Calu3 (cell line): ENCODE results near the gene XCL1. TPM values are rescaled to one million over a fixed set of nuclear protein-coding genes. Genes with fewer than 3 reads are reported as not detected.

Source experiments
- BruUV-seq: library from RNA; stranded (reverse); fragments of 400-500 nt; replicated peaks from 2 replicates; lab custom pipeline; 2021; lab: Mats Ljungman, UMichigan
- CTCF ChIA-PET: fragments of 300-600 bp; sonication (Branson Sonifier 250); formaldehyde crosslinking; loops from one replicate; lab custom pipeline; 2022; ENCODE audit warnings: antibody characterized with exemption; lab: Charles Lee
- DNase-seq: peaks from one replicate; pipeline ENCODE4 v3.0.0; 2022
- H3K27ac Mint-ChIP-seq: one replicate; pipeline ENCODE4 v1.8.0; 2022; ENCODE audit warnings: mixed read lengths; ENCODE audit not compliant: unreplicated experiment
- H3K27me3 Mint-ChIP-seq: one replicate; pipeline ENCODE4 v1.8.0; 2022; ENCODE audit warnings: mixed read lengths; ENCODE audit not compliant: unreplicated experiment
- H3K36me3 Mint-ChIP-seq: one replicate; pipeline ENCODE4 v1.8.0; 2022; ENCODE audit warnings: mild to moderate bottlenecking, moderate library complexity, mixed read lengths; ENCODE audit not compliant: insufficient read depth, unreplicated experiment
- H3K4me1 Mint-ChIP-seq: one replicate; pipeline ENCODE4 v1.8.0; 2022; ENCODE audit warnings: mild to moderate bottlenecking, low read depth, mixed read lengths; ENCODE audit not compliant: unreplicated experiment
- H3K4me3 Mint-ChIP-seq: one replicate; pipeline ENCODE4 v1.8.0; 2022; ENCODE audit warnings: mild to moderate bottlenecking, low read depth, moderate library complexity, mixed read lengths; ENCODE audit not compliant: unreplicated experiment
- H3K9me3 Mint-ChIP-seq: one replicate; pipeline ENCODE4 v1.8.0; 2022; ENCODE audit warnings: low read depth, mixed read lengths; ENCODE audit not compliant: unreplicated experiment
- intact Hi-C: fragments of 100-400 bp; cut with micrococcal nuclease; formaldehyde crosslinking; loops from one replicate; pipeline ENCODE4 v1.10.0; 2022; ENCODE audit not compliant: unreplicated experiment
- total RNA-seq: library from RNA; stranded (reverse); gene quantifications from 2 replicates; pipeline ENCODE4 v1.2.3, GENCODE V29; 2022
- TF ChIP-seq, protein P1 (sequence below): fragments of 200-600 bp; IDR thresholded peaks from one replicate; pipeline ENCODE4 v1.8.0; 2022; ENCODE audit warnings: antibody characterized with exemption; ENCODE audit not compliant: unreplicated experiment

The XCL1 gene
- total RNA-seq, 1 experiment from 2014 or later, result not detected

DNA sequence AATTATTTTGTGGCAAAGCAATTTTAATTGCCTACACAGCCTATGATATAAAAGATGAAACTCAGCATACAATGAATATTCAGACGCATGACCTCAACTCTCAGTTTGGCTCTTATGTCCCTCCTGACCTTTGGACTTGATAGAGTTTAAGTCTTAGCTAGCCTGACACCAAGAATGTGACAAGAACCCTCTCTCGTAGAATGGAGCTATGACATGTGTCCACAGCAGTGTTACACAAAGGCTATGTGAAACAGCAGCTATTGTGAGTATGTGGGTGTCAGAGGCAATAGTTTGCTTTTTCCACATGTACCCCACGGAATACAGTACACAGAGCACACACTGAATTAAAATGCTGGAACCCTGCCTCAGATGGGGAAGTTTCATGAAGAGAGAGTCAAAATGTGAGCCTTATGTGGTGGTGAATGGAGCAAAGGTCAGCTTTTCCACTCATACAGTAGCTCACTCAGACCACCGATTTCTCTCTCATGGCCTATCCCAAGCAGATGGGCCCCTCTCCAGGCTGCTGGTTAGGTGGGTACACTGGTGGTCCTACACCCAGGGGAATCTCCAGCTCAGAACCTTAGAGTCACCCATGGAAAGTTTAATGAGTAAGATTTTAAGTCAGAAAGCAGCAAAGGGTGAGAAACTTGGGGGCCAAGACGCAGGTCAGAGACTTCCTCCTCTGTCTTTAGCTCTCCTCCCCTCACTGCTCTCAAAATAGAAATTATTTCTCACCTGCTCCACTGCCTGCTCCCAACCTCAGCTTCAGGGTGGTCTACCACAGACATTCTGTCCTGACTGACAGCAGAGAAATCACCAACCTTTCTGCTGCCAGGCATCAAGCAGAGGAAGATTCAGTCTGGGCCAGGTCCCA, 22.5 kb upstream of the XCL1 start:
- BruUV-seq, result no TSS peak
- Mint-ChIP-seq H3K27ac (no peak overlapping the region), H3K4me1 (peaks cover 14% of the 10 kb centered on the region), H3K27me3 (no peaks in the 10 kb centered on the region), H3K9me3 (no peaks in the 10 kb centered on the region), H3K4me3 (no peak overlapping the region), H3K36me3 (no peaks in the 10 kb centered on the region)
- intact Hi-C loops, result no loop called here
- TF ChIP-seq, protein P1, sequence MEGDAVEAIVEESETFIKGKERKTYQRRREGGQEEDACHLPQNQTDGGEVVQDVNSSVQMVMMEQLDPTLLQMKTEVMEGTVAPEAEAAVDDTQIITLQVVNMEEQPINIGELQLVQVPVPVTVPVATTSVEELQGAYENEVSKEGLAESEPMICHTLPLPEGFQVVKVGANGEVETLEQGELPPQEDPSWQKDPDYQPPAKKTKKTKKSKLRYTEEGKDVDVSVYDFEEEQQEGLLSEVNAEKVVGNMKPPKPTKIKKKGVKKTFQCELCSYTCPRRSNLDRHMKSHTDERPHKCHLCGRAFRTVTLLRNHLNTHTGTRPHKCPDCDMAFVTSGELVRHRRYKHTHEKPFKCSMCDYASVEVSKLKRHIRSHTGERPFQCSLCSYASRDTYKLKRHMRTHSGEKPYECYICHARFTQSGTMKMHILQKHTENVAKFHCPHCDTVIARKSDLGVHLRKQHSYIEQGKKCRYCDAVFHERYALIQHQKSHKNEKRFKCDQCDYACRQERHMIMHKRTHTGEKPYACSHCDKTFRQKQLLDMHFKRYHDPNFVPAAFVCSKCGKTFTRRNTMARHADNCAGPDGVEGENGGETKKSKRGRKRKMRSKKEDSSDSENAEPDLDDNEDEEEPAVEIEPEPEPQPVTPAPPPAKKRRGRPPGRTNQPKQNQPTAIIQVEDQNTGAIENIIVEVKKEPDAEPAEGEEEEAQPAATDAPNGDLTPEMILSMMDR, result no peak
- no peak for DNase-seq
- CTCF ChIA-PET, result interaction anchor here (1.2 kb wide), 1 partner anchor 105 kb away, joined by 3 read pairs; no protein-coding TSS in a partner anchor

DNA sequence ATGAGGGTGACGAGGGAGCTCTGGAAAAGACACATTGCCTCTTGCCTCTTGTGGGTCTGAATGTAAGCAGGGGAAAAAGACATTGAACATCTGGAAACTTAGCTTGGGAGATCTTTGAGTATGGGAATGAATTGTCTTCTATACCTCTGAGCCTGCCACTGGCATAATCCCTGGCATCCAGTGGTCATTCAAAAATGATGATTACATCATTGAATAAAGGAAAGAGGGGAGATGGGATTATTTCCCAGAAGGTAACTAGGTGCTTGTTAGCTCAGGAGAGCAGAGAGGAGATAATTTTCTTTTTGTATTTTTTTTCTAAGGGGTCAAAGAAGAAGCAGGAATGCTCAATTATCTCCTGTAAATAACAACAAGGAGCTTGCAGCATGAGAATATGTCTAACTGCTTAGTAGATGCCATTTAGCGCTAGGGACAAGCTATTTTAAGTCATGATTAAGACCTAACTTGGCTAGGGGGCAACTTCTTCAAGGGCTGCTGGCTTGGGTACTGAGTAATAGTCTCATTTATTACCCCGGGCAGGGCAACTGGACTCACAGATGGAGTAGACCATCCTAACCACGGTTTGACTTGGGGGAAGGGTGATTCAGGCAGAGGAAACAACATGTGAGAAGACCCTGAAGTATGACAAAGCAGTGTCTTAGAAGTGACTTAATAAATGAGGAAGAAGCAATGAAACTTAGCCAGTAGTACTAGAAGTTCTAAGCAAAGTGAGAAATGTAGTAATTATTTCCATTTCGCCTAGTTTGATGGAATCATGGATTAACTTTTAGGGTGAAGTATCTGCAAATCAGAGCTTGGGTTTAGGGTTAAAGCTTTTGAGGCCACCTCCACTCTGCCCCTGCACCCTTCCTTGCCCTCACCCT, 21.6 kb upstream of the XCL1 start:
- no peak overlapping the region for H3K27ac Mint-ChIP-seq
- intact Hi-C loops, result no loop called here
- H3K27me3 Mint-ChIP-seq, result no peaks in the 10 kb centered on the region
- H3K9me3 Mint-ChIP-seq, result no peaks in the 10 kb centered on the region
- peaks cover 14% of the 10 kb centered on the region for H3K4me1 Mint-ChIP-seq
- no peak for DNase-seq
- H3K36me3 Mint-ChIP-seq, result no peaks in the 10 kb centered on the region
- no peak overlapping the region for H3K4me3 Mint-ChIP-seq
- TF ChIP-seq, protein P1, result no peak
- CTCF ChIA-PET, result no interaction called here
- no TSS peak for BruUV-seq

DNA sequence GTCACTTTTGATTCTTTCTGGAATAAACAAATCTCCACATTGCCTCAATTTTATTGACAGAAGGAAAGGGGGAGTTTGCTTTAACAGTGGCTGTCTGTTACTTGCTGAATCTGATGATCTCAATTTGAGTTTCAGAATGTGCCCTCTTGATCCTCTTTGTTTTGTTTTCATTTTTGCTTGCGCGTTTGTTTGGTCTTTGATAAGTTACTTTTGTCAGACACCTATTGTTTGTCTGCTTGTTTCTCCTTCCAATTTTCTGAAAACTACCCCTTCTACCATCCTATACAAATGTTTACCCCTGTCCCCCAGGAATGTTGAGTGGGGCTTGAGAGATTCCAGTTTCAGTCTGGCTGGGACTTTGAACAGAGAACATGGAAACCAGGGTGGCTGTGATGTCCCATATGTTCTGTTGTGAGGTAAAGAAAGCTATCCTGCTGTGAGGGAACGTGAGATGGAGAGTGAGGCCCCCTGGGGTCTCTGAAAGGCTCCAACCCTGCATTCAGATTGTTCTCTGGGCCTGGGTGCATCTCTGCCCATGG, 20.8 kb upstream of the XCL1 start:
- TF ChIP-seq, protein P1, result no peak
- no TSS peak for BruUV-seq
- H3K27me3 Mint-ChIP-seq, result no peaks in the 10 kb centered on the region
- intact Hi-C loops, result no loop called here
- CTCF ChIA-PET, result no interaction called here
- no peak overlapping the region for H3K4me3 Mint-ChIP-seq
- peaks cover 14% of the 10 kb centered on the region for H3K4me1 Mint-ChIP-seq
- H3K36me3 Mint-ChIP-seq, result no peaks in the 10 kb centered on the region
- no peaks in the 10 kb centered on the region for H3K9me3 Mint-ChIP-seq
- DNase-seq, result no peak
- H3K27ac Mint-ChIP-seq, result no peak overlapping the region

DNA sequence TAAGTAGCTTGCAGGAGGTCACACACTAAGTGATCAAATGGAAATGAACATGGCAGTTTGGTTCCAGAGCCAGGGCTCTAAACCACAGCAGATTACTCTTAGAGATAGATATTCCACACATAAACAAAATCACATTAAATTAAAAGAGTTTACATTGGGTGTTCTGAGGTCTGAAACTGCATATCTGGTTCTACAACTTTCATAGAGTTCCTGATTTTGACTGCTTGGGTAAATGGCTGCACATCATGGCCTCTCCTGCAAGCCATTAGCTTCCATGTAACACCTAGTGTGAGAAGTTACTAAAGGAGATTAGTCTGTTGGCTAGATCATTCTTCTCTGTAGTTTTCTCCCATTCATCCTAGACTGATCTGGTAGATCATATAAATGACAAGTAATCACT, 19.8 kb upstream of the XCL1 start:
- CTCF ChIA-PET, result no interaction called here
- Mint-ChIP-seq H3K27me3 (no peaks in the 10 kb centered on the region), H3K4me1 (peaks cover 5% of the 10 kb centered on the region), H3K27ac (no peak overlapping the region), H3K36me3 (no peaks in the 10 kb centered on the region), H3K9me3 (no peaks in the 10 kb centered on the region), H3K4me3 (no peak overlapping the region)
- intact Hi-C loops, result no loop called here
- DNase-seq, result no peak
- TF ChIP-seq, protein P1, result no peak
- BruUV-seq, result no TSS peak
